IMR-90 (cell line): ENCODE results near the gene PLPP3.
"Not testable (repeated sequence)": the region's sequence is repeated elsewhere in the genome, so short reads cannot be mapped to it uniquely, and the experiment has no call there.

Experiments used
- CEBPB ChIP-seq: IDR thresholded peaks from 2 replicates; pipeline ENCODE4 v1.6.1; 2012; ENCODE audit warnings: low read depth, low read length, improper control_type of control experiment
- CHD1 ChIP-seq: IDR thresholded peaks from 2 replicates; pipeline ENCODE4 v1.6.1; 2012; ENCODE audit warnings: low read depth, low read length, improper control_type of control experiment
- CTCF ChIP-seq: conservative IDR thresholded peaks from 2 replicates; pipeline ENCODE4 v1.5.1; 2012; ENCODE audit warnings: mild to moderate bottlenecking, low read depth, low read length, improper control_type of control experiment
- MAFK ChIP-seq: IDR thresholded peaks from 2 replicates; pipeline ENCODE4 v1.6.1; 2012; ENCODE audit warnings: low read depth, low read length, improper control_type of control experiment
- POLR2A ChIP-seq: IDR thresholded peaks from 2 replicates; pipeline ENCODE4 v1.6.1; 2012; ENCODE audit warnings: mild to moderate bottlenecking, low read depth, low read length
- RAD21 ChIP-seq: IDR thresholded peaks from 2 replicates; pipeline ENCODE4 v1.6.1; 2012; ENCODE audit warnings: low read length, improper control_type of control experiment
- RCOR1 ChIP-seq: IDR thresholded peaks from 2 replicates; pipeline ENCODE4 v1.6.1; 2012; ENCODE audit warnings: mild to moderate bottlenecking, low read length, improper control_type of control experiment; ENCODE audit not compliant: insufficient replicate concordance
- SMC3 ChIP-seq: fragments of 150-350 bp; IDR thresholded peaks from 2 replicates; pipeline ENCODE4 v1.6.1; 2016; ENCODE audit warnings: low read depth, mild to moderate bottlenecking, antibody characterized with exemption, low read length, moderate library complexity

- TF ChIP-seq MAFK, RCOR1, POLR2A, CTCF, CHD1, SMC3, CEBPB, RAD21: not testable (repeated sequence)
These were observed 30.7 kb upstream of the PLPP3 start for GRCh38 chr1:56610097-56610496.
